HG02852 (cell line): ENCODE measurements around the gene GAS6.
"Not testable (repeated sequence)": the region's sequence is repeated elsewhere in the genome, so short reads cannot be mapped to it uniquely, and the experiment has no call there.

Source experiments
- ATAC-seq: cut with Tn5 transposase; IDR thresholded peaks from one replicate; pipeline ENCODE4 v1.9.1; 2021; ENCODE audit warnings: mild to moderate bottlenecking, moderate library complexity; ENCODE audit not compliant: unreplicated experiment

GAS6 gene

GRCh38 chr13:113794764-113795173 lies 69.1 kb downstream of the GAS6 start:
- no peak for ATAC-seq

- no peak for ATAC-seq
These were observed 69.8 kb downstream of the GAS6 start for GRCh38 chr13:113794086-113794485.

DNA sequence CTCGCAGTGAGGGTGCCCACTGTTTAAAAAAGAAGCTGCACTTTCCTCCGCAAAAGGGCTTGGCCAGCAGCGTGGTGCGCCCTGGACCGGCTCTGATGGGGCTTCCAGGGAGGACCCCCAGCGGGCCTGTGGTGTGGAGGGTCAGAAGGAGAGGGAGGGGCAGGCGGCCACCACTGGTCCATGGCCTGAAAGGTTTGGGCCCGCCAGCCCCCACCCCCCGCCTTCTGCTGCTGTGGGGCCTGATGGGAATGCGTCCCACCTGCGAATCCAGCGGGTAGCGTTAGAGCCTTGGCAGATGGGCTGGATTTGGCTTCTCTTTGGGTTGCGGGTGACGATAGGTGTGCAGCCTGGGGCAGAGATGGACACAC lies 70.2 kb downstream of the GAS6 start:
- no peak for ATAC-seq

DNA sequence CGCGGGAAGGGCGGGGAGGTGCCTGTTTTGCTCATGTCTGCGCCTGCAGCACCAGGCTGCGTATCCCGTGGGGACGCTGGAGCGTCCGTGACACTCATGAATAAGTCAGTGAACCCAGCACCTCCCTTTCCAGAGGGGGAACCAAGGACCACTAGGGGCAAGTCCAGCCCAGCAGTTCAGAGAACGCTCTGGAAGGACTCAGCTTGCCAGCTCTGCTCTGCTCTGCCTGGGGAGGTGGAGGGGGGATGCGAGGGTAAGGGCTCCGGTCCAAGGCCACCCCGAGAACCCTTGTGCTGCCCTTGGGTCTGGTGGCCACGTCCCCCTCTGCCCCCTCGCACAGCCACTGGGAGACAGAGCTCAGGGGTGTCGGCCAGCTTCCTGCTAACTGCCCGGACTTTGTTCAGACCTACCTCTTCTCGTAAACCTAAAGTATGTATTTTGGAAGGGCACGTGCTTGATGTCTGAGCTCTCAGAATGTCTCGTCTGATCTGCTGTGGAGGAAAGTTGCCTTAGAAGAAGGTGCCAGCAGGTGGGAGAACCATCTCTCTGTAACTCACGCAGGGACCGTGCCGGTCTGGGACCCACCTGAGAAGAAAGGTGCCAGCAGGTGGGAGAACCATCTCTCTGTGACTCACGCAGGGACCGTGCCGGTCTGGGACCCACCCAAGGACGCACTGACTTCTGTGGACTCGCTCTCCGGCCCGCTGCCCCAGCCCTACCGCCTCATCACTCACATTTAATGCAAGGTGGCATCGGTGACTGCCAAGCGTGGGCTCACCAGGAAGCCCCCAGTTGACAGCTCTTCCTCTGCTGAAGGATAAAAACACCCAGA lies 70.8 kb downstream of the GAS6 start:
- ATAC-seq, result no peak

DNA sequence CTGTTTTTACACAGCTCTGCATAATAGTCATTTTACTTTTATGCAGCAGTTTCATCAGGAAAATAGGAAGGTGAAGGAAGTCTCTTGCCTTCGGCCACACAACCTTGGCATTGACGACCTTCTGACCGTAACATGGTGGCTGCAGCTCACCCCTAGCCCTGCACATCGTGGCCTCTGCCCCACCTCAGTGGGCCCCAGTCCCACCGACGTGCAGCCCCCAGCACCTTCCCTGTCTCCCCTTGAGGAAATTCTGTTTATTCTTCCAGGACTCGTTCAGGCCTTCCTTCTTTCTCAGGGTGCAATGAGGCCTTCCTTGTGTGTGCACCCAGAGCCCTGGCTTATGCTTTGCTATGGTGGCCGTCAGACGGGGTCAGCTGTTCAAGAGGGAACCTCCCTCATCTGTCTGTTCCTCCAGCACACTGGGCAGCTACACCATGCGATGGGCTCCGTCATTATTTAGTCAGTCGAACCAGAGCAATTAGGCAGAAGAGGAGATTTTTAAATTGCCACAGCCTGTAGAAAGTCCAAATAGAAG lies 71.6 kb downstream of the GAS6 start:
- ATAC-seq, result no peak

DNA sequence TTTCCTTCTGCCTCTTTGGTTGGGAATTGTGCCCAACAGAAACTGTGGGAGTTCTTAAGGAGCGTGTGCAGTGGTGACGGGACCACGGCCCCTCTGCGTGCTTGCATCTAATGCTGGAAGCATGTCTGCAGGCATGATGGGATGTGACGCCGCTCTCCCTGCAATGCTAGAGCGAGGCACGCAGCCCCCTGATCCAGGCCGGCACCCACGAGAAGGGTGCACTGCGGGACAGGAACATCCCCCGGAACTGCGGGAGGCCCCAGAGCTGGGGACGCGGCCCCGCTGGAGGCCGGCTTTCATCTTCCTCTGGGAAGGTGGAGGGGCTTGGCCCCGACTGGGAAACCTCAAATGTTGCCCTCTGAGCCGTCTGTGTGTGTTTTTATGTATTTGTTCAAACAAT lies 72.1 kb downstream of the GAS6 start:
- no peak for ATAC-seq

GRCh38 chr13:113791226-113791625 lies 72.7 kb downstream of the GAS6 start:
- ATAC-seq, result no peak

- not testable (repeated sequence) for ATAC-seq
These were observed 73.9 kb downstream of the GAS6 start for GRCh38 chr13:113789931-113790330.

DNA sequence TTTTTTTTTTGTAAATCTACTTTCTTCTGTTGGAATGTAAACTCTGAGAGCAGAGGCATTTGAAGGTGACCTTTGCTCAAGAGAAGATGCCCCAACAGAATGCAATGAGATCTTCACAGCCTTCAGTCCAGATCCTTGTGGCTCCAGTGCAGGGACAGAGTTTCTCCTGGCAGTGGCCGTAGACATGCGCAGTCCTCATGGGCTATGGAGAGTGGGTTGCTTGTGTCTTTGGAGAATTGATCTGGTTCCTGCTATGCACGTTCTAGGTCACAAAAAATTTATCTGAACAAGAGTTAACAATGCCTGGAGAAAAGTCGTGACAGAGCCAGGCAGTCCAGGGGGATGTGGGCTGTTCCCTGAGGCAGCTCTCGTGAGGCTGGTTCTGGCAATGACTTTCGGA lies 74.7 kb downstream of the GAS6 start:
- ATAC-seq, result no peak

- ATAC-seq, result no peak
These were observed 75.3 kb downstream of the GAS6 start for GRCh38 chr13:113788413-113789135.

GRCh38 chr13:113787694-113788093 lies 76.2 kb downstream of the GAS6 start:
- ATAC-seq, result no peak

DNA sequence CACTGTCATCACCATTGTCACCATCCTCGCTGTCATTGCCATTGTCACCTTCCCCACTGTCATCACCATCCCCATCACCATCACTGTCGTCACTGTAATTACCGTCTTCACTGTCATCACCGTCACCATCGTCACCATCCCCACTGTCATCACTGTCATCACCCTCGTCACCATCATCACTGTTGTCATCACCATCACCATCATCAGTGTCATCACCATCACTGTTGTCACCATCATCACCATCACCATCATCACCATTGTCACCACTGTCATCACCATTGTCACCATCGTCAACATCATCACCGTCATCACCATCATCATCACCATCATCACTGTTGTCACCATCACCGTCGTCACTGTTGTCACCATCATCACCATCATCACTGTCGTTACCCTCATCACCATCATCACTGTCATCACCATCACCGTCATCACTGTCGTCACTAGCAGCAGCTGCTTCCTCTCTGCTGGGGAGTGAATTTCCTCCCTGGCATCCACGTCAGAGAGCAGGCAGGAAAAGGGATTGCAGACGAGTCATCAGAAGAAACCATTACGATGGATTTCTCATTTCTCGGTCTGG lies 77.5 kb downstream of the GAS6 start:
- ATAC-seq, result no peak

- no peak for ATAC-seq
These were observed 78.5 kb downstream of the GAS6 start for GRCh38 chr13:113785051-113786010.

- no peak for ATAC-seq
These were observed 79.2 kb downstream of the GAS6 start for GRCh38 chr13:113784645-113785024.

DNA sequence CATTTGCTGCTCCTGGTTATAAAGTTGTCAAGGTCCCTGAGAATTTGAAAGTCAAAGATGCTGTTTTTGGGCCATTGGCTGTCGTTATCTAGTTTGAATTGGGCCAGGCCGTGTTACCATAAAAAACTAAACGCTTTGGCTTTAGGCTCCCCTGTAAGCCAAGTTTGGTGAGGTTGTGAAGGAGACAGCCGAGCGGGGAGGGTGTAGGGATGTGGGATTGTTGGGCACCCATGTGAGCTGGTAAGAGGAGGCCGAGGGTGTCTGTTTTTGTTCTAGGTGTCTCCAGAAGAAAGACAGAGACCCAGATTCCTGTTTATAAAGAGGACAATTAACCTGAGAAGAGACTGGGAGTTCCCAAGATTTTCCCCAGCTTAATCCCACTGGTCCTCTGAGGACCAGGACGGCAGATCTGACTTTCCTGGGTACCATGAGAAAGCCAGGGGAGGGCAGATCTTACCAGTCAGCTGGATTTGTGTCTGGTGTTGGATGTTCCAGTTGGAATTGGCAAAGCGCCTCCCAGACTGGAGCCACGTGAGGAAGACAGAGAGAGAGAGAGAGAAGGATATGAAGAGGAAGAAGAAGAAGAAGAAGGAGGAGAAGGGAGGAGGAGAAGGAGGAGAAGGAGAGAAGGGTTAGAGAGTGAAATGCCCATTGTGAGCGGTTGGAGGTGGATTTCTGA lies 79.8 kb downstream of the GAS6 start:
- no peak for ATAC-seq

DNA sequence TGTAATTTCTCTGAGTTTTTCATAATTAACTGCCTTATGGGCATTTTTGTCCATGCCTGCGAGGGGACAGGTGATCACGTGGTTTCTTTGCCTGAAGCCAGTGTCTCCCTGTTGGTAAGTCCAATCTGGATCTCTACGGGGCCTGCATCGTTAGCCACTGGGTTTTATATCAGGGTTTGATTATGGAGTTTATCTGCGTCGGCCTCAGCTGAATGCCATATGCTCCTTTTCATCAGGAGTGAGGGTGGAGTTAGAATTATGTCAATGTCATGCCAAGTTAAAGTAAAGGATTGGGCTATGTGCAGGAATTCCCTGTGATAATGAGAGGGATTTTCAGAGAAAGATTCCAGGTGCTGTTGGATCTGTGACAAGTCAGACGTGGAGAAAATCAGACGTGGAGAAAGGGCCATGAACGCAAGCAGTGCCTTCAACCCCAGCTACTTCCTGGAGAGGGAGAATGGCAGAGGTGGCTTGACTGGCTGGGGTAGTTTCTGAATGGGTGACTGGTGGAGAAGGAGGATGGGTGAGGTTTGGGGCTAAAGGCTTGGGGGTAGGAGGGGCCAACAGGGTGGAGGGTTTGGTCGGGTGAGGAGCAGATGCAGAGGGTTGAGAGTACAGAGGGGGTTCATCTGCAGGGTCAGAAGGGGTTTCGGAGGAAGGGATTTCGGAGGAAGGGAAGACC lies 80.5 kb downstream of the GAS6 start:
- ATAC-seq, result no peak

- no peak for ATAC-seq
These were observed 81.4 kb downstream of the GAS6 start for GRCh38 chr13:113782472-113782871.

- no peak for ATAC-seq
These were observed 82.3 kb downstream of the GAS6 start for GRCh38 chr13:113781571-113781970.
